Measurements from ENCODE around the gene ASTN2.

GRCh38 chr9:117247266-117247665 is 167.6 kb downstream of the ASTN2 start:
- no peak for TF ChIP-seq CTCF (IDR thresholded peaks at IDR 0.05)
- TF ChIP-seq POLR2A (IDR thresholded peaks at IDR 0.05), result no peak
- TF ChIP-seq EP300 (IDR thresholded peaks at IDR 0.05), result no peak

Data from sigmoid colon (tissue), 4 donors.